GM10266 (cell line): ENCODE results near the gene LRRC27.
"Not testable (repeated sequence)": the region's sequence is repeated elsewhere in the genome, so short reads cannot be mapped to it uniquely, and the experiment has no call there.

Experiments used
- DNase-seq: peaks from one replicate; pipeline ENCODE4 v3.0.0; 2012; ENCODE audit errors: extremely low spot score
- TF ChIP-seq, protein P1 (sequence below): IDR thresholded peaks from 2 replicates; pipeline ENCODE4 v1.5.1; 2012; ENCODE audit warnings: mild to moderate bottlenecking, low read depth; ENCODE audit not compliant: control insufficient read depth, insufficient read depth; ENCODE audit errors: missing control alignments

Gene LRRC27

DNA sequence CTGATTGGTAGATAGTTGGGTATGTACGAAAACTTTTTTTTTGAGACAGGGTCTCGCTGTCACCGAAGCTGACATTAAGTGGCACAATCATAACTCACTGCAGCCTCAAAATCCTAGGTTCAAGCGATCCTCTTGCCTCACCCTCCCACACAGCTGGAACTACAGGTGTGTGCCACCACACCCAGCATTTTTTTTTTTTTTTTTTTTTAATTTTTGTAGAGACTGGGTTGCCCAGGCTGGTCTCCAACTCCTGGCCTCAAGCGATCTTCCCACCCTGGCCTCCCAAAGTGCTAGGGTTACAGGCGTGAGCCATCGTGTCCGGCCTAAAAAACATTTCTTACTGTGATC lies 1.5 kb upstream of the LRRC27 start:
- TF ChIP-seq, protein P1, sequence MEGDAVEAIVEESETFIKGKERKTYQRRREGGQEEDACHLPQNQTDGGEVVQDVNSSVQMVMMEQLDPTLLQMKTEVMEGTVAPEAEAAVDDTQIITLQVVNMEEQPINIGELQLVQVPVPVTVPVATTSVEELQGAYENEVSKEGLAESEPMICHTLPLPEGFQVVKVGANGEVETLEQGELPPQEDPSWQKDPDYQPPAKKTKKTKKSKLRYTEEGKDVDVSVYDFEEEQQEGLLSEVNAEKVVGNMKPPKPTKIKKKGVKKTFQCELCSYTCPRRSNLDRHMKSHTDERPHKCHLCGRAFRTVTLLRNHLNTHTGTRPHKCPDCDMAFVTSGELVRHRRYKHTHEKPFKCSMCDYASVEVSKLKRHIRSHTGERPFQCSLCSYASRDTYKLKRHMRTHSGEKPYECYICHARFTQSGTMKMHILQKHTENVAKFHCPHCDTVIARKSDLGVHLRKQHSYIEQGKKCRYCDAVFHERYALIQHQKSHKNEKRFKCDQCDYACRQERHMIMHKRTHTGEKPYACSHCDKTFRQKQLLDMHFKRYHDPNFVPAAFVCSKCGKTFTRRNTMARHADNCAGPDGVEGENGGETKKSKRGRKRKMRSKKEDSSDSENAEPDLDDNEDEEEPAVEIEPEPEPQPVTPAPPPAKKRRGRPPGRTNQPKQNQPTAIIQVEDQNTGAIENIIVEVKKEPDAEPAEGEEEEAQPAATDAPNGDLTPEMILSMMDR = no peak
- no peak for DNase-seq

DNA sequence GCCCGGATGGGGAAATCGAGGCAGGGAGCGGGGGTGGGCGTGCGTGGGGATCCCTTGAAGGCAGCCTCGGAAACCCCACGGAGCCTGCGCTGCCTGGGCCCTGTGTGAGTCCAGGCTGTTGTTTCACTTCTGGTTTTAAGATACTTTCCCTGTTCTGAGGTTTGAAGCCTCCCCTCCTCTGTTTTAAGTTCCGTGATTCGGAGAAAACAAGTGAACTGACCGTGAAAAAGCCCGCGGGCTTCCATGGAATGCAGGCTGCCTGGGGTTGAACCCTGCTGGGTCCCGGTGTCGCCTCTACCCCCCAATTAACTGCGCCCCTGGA lies 401 bp downstream of the LRRC27 start:
- DNase-seq = no peak
- TF ChIP-seq, protein P1 = no peak

DNA sequence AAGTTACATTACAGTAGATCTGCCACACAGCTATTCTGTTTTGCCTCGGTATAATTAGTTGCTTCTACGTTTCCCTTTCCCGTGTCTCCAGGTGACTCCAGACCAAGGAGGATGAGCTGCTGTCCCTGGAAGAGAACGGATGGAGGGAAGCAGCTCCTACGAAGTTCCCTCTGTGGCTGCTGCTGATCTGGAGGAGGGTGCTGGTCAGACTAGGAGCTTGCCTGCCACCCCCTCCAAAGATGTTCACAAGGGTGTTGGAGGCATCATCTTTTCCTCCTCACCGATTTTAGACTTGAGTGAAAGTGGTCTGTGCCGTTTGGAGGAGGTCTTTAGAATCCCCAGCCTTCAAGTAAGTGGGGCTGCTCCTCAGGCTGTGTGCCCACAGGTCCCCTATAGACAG lies 1.4 kb downstream of the LRRC27 start:
- TF ChIP-seq, protein P1 = no peak
- no peak for DNase-seq

DNA sequence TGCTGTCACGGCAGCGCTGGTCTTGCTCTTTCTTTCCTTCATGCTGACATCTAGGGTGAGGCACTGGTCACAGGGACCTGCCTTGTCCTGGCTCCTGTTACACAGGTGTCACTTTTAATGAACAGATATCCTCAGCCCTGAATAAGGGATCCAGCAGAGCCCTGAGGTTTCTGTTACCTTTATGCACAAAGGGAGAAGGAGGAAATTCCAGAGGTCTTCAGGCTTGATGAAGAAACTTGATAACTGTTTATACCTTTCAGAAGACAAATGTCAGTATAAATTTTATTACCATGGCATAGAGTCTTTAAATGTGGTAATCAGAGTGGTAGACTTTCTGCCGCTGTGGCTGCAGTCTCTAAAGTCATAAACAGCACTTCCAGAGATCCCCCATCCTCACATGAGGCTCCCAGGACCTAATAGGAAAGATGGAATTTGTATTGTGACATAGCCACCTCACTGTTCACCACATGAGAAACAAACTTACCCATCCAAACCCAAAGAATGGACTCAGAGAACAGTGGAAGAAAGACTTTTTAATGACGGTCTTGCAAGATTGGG lies 2.7 kb downstream of the LRRC27 start:
- TF ChIP-seq, protein P1 = no peak
- DNase-seq = no peak

DNA sequence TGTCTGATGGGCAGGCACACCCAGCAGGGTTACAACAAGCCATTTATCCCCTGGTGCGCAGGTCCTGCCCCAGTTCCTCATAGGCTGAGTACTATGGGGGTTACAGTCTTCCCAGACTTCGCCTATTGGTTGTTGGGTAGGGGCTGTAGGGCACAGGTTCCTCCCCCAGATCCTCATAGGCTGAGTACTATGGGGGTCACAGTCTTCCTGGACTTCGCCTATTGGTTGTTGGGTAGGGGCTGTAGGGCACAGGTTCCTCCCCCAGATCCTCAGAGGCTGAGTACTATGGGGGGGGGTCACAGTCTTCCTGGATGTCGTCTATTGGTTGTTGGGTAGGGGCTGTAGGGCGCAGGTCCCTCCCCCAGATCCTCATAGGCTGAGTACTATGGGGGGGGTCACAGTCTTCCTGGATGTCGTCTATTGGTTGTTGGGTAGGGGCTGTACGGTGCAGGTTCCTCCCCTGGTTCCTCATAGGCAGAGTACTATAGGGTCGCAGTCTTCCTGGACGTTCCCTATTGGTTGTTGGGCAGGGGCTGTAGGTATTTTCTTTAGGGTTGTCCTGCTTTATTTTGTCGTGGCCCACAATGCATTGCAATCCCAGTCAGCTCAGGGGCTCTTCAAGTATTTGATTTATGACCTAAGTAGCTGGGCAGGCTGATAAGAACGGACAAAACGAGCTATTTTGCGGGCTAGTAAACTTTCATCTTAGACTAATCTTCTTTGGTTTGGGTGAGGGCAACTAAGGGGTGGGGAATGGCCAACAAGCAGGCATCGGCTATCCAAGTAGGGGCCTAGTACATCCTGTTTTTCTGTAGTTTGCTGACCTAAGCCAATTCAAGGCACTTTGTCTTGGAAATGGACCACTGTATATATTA lies 3.4 kb downstream of the LRRC27 start:
- peak; percentile 88 for DNase-seq
- TF ChIP-seq, protein P1 = no peak

DNA sequence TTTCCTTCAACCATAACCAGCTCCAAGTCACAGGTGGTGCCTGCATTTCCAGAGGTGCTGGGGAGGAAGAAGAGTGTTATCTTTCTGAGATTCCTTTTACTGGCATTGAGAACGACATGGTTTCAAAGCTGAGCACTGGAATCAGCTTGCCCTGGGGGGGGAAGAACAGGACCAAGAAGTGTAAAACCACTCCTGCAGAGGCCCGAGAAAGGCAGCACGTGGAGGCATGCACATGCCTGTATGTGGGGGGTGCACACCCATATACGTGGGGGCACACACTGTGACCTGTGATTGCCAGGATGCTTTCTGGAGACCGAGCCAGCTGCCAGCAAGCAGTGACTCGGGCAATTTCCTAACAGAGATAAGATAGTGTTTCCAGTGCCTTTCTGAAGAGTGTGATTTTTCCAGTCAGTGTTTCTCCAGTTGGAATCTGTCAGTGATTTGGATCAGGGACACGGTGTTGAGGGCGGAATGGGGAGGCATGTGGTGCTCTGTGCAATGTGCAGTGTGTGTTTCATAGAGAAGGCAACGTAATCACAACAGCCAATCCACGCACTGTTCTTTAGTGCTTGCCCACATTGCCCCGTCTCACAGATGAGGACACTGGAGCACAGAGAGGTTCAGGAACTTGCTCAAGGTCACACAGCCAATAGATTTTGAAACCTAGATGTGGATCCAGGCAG lies 4.2 kb downstream of the LRRC27 start:
- DNase-seq = no peak
- TF ChIP-seq, protein P1 = no peak

DNA sequence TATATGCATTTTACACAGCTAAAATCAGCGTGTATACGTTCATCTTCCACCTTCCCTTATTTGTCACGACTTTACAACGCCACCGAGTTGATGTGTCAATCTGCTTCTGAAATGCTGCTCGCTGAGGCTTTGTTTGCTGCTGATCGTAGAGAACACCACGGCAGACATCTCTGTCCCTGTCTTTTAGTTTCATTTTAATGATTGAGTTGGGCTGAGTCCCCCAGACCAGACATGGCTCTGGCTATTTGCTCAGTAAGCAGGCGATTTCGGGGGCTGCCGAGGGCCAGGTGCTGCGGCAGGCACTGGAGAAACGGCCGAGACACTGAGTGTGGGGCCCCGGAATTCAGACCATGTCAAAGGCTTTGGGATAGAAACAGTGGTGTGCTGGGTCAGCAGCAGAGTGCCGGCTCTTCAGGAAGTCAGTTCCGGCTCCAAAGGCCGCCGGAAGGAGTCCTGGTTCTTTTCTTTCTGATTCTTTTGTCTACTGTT lies 5.0 kb downstream of the LRRC27 start:
- DNase-seq = no peak
- TF ChIP-seq, protein P1 = no peak

DNA sequence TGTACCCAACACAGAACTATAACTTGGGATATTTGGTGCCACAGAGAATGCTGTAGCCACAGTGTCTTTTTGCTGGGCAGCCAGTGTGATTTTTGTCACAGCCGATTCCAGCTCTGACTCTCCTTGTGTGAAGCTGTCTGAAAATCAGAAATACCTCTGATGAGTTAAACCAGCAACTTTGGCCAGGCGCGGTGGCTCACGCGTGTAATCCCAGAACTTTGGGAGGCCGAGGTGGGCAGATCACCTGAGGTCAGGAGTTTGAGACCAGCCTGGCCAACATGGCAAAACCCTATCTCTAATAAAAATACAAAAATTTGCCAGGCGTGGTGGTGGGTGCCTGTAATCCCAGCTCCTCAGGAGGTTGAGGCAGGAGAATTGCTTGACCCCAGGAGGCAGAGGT lies 5.9 kb downstream of the LRRC27 start:
- DNase-seq = not testable (repeated sequence)
